Muscle of back (tissue), 11 donors: ENCODE results near the gene TNFRSF18. TPM values are rescaled to one million over a fixed set of nuclear protein-coding genes. Genes with fewer than 3 reads are reported as not detected.
A peak's percentile ranks its signal among the peaks of the same experiment; 100 is the strongest.
"Not testable (repeated sequence)": the region's sequence is repeated elsewhere in the genome, so short reads cannot be mapped to it uniquely, and the experiment has no call there.

Experiments used
- DNase-seq, 3 donors: peaks; one replicate each; pipeline versions ENCODE4 v3.0.0 to v3.0.0-alpha.2; 2013
- polyA plus RNA-seq, 10 donors: library from polyadenylated mRNA; unstranded; fragments of 120-200 nt; gene quantifications; one replicate each; pipeline ENCODE4 v1.2.1, GENCODE V29; 2013; ENCODE audit not compliant: insufficient read length in 10 of 10

Gene TNFRSF18
- polyA plus RNA-seq, 10 donors, result 1.9 to 4.6 (median 2.9) TPM

DNA sequence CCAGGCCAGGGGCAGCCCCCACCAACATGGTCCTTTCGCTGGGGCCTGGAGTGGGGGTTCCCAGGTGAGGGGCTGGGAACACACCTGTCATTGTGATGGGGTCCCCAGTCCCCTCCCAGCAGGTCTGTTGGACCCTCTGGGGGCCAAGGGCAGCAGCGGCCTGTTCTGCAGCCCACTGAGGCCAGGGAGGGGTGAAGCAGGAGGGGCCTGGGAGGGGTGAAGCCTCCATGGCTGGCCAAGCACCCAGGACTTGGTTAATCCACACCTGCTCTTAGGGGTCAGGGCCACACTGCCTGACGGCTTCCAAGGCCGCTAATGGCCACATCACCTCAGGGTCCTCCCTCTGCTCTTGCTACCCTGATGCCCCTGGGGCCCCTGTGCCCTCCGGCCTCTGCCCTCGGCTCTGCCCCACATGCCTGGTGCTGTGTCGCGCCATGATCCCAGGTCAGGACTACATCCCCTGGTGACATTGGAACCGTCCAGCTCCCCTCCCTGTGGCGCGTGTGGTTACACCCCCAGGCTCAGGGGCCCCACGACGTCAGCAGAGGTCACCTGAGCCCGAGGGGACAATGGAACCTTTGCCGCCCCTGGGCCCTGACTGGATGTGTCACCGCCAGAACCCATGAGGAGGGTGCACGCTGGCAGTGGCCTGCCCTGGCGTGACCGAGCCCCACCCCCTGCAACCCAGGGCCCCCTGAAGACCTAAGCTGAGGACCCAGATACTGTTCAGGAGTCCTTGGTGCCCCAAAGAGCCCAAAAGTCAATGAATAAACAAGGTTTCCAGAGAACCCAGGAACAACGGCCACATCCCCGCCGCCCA is 7.0 kb downstream of the TNFRSF18 start:
- DNase-seq, result no peak

DNA sequence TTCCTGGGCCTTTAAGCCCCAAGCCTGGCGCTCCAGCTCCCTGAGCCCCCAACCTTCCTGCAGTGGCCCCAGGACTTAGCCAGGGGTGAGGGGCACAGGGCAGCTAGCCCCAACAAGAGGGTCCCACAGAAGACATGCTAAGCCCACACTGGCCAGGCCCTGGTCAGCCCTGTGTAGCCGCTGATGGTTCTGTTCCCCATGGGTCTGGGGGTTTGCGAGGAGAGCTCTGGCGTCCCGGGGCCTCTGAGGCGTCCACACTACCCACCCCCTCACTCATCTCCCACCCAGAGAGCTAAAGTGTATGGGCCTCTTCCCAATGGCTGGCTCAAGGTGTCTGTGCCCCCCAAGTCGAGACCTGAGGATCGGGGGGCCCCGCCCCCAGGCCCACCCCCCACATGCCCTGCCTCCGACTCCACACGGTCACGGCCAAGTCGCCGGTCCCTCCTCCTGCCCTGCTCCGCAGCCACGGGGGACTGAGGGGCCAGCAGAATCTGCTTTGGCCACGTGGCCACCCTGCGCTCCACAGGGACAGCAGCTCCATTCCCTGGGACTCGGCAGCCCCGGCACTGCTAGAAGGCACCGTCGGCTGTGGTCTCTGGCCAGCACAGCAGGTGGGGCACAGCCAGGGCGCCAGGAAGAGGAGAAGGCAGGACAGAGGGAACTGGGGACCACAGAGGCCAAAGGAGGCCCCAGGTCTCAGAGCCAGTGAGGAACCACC is 7.8 kb downstream of the TNFRSF18 start:
- DNase-seq, result no peak

DNA sequence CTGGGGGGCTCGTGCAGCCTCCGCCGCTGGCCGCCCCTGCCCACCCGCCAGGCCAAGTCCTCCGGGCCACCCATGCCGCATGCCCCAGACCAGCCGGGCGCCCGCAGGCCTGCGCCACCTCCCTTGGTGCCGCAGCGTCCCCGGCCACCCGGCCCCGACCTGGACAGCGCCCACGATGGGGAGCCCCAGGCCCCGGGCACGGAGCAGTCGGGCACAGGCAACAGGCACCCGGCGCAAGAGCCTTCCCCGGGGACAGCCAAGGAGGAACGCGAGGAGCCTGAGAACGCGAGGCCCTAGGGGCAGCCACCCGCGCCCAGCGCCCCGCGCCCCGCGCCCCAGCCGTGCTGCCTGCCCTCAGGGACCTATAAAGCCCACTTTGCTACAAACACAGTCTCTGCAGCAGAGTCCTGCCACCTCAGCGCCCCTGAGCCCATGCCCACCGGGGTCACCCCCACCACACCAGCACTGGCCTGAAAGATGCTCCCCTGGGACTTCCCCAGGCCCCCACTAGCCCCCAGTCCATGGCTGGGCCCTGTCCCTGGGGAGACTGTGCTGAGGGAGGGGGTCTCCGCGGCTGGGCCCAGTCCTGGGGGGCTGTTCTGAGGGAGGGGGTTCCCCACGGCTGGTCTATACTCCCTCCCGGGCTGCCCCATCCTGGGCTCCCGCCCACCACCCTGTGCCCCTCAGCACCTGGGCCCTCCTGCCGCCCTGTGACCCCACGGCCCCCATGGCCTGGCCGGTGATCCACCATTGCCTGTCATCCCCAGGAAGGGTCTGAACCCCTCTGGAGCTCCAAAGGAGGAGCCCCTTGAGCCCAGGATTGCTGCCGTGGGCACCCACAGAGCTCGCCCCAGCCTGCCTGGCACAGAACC is 8.6 kb downstream of the TNFRSF18 start:
- no peak for DNase-seq

DNA sequence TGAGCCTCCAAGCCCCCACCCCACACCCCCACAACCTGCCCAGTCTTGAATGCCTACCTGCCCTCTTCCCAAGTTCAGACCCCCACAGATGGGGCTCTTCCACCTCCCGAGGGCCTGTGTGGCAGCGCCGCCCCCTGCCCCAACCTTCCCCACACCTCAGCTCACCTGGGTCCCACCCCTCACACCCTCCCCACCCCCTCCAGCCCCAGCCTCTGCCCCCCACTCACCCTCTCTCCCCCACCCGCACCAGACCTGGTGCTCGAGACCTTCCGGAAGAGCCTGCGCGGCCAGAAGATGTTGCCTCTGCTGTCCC is 9.2 kb downstream of the TNFRSF18 start:
- no peak for DNase-seq

DNA sequence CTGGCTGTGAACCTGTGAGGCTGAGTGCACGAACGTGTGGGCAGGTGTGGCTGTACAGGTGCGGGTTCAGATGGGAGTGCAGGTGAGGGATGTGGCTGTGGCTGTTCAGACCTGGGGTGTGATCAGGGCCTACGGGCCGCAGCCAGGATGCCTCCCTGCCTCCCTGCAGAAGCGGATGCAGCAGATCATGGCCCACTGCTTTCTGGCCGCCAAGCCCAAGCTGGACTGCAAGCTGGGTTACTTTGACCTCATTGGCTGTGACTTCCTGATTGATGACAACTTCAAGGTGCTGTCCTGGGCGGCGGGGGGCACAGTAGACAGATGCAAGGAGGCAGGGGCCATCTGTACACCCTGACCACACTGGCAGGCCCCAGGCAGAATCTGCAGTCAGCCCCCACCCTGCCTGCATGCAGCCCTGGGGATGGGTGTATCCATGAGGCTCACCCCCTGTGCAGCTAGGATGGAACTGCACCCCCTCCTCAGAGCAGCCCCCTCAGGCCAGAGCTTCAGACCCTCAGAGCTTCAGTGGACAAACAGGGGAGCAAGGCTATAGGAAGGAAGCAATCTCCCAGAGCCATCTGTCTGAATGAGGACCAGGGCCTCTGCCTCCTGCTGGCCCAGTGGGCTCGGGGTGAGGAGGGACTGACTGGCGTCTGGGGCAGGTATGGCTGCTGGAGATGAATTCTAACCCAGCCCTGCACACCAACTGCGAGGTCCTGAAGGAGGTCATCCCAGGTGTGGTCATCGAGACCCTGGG is 9.8 kb downstream of the TNFRSF18 start:
- no peak for DNase-seq

DNA sequence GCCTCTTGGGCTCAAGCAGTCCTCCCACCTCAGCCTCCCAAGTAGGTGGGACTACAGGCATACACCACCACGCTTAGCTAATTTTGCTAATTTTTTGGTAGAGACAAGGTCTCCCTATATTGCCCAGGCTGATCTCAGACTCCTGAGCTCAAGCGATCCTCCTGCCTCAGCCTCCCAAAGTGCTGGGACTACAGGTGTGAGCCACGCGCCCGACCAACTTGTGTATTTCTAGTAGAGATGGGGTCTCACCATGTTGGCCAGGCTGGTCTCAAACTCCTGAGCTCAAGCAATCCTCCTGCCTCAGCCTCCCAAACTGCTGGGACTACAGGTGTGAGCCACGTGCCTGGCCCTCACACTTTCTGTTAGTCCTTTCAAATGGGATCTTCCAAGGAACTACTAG is 10.7 kb downstream of the TNFRSF18 start:
- not testable (repeated sequence) for DNase-seq

DNA sequence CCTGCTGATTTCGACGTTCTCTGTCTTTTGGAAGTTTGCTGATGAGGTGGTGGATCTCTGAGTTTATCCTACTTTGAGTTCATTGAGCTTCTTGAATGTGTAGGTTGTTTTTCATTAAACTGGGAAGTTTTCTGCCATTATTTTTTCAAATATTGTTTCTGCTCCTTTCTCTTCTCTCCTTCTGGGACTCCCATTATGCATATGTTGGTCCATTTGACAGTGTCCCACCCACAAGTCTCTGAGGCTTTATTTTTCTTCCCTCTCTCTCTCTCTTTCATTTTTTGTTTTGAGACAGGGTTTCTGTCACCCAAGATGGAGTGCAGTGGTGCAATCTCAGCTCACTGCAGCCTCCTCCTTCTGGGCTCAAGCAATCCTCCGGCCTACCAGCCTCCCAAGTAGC is 11.7 kb downstream of the TNFRSF18 start:
- DNase-seq, result no peak

DNA sequence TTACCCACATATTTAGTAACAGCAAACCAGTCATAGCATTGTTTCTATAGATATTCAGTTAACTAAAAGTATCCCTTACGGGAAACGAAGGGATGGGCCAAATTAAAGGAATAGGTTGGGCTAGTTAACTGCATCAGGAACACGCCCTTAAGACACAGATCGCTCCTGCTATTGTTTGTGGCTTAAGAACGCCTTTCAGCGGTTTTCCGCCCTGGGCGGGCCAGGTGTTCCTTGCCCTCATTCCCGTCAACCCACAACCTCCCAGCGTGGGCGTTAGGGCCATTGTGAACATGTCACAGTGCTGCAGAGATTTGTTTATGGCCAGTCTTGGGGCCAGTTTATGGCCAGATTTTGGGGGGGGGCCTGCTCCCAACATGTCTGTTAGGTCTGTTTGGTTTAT is 14.7 kb downstream of the TNFRSF18 start:
- DNase-seq, result no peak

DNA sequence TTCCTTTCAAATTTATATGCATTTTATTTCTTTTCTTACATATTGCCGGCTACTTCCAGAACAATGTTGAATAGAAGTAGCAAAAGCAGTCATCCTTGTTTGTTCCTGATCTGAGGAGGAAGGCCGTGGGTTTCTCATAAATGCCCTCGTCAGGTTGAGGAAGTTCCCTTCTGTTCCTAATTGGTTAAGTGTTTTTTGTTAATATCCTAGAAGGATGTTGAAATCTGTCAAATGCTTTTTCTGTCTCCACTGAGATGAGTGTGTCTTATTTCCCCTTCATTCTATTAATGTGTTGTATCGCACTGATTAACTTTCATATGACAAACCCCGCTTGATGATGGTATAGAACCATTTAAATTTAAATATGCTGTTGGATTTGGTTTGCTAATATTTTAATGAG is 17.3 kb downstream of the TNFRSF18 start:
- no peak for DNase-seq

DNA sequence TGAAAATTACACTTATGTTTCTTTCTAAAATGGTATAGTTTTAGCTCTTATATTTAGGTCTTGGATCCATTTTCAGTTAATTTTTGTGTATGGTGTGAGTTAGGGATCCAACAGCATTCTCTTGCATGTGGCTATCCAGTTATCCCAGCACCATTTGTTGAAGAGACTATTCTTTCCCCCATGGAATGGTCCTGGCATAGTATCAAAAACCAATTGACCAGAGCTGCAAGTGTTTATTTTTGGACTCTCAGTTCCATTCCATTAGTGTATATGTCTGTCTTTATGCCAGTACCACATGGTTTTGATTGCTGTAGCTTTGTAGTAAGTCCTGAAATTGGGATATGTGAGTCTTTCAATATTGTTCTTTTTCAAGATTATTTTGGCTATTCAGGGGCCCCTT is 18.5 kb downstream of the TNFRSF18 start:
- no peak for DNase-seq

DNA sequence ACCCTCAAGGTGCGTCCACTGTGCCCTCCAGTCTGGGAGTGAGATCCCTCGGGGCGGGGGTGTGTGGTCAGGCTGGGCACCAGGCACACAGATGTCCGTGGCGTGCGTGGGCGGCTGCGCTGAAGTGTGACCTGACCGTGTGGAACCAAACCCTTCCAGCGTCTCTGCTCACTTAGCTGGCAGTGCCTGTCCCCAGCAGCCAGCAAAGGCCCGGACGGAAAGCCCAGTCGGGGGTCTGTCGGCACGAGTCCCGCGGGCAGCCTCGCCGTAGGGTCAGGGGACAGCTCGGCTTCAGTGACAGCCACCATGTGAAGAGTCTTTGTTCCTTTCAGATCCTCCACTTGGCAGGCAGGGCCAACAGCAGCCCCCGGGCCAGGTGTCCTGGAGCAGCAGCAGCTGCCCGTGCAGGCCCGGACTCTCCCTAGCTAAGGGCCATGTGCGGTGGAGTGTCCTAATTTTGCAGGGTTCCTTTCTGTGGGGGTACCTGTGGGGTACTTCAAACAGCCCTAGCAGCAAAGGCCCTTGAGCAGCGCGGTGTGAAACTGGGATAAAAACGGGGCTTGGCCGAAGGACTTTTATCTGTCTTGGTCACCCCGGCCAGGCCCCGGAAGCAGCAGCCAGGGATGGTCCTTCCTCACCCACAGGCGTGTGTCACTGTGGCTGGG is 21.2 kb downstream of the TNFRSF18 start:
- peak in 1 of 3 donors; percentile 29 for DNase-seq

DNA sequence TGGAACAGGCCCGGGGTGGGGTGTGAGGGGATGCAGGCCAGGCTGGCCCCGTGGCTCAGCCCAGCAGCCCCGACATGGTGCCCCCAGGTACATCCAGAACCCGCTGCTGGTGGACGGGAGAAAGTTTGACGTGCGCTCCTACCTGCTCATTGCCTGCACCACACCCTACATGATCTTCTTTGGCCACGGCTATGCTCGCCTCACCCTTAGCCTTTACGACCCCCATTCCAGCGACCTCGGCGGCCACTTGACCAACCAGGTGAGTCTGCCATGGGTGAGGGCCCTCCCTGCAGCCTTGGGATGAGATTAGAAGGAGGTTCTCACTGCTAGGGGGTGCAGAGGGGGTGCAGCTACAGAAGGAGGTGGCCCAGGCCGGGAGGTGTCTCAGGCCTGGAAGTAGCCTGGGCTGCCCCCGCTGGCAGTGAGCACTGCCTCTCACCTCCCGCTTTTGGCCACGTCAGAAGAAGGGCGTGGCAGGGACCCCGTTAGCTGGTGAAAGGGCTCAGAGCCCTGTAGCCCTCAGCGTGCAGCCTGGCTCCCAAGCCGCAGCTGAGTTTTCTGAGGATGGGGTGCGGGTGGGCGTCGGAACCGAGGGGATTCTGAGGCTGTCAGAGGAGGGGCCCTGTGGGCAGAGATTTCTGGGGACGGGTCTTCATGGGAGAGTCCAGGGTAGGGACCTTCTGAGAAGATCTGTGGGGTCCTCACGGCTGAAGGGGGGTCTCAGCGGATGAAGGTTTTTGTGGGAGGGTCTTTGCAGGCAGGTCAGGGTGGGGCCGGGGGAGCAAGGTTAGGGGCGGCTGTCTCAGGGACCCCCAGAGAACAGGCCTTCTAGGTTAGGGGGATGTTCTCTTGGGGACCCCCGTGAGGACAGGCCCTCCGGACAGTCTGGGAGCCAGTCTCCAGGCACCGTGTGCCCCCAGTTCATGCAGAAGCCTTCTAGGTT is 22.3 kb downstream of the TNFRSF18 start:
- no peak for DNase-seq

DNA sequence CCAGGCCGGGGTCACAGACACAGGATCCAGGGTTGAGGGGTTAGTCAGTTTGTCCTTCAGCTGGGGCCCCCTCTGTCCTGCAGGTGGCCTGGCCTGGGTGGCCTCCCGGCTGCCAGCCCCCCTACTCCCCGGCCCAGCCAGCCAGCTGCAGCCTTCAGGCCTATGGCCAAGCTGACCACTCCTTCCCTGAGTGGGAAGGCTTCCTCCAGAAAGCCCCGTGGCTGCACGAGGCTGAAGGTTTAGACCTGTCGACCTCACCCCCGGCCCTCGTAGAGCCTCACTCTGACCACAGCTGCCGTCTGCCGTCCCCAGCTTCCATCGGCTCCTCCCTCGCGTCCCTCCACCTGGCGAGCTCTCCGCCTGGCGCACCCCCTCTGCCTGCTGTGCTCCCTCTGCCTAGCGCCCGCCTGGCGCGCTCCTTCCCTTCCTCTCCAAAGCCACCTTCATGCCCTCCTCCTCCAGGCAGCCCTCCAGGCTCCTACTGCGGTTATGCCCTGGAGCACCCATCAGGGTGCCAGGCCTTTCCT is 23.1 kb downstream of the TNFRSF18 start:
- DNase-seq, result peak in 1 of 3 donors; percentile 70

DNA sequence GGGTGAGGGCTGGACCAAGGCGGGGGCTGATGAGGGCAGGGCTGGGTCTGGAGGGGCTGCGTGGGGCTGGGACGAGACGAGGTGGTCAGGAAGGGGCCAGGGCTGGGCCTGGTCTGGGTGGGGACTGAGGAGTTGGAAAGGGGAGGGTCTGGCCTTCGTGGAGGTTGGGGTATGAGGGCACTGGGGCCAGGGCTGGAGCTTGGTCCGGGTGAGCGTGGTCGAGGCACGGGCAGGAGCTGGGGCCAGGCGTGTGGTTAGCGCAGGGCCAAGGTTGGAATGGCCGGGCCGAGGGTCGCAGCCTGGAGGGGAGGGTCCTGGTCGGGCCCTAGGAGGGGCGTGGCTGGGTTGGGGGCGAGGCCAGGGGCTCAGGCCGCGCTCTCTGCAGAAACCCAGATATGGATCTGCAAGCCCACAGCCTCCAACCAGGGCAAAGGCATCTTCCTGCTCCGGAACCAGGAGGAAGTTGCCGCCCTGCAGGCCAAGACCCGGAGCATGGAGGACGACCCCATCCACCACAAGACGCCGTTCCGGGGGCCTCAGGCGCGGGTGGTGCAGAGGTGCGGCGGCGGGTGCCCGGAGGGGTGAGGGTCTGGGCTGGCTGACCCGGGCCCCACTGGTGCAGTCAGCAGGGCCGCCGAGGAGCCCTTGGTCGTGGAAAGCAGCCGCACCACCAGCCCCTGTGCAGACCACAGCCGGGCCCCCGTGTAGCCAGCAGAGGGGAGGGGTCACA is 23.7 kb downstream of the TNFRSF18 start:
- DNase-seq, result no peak

DNA sequence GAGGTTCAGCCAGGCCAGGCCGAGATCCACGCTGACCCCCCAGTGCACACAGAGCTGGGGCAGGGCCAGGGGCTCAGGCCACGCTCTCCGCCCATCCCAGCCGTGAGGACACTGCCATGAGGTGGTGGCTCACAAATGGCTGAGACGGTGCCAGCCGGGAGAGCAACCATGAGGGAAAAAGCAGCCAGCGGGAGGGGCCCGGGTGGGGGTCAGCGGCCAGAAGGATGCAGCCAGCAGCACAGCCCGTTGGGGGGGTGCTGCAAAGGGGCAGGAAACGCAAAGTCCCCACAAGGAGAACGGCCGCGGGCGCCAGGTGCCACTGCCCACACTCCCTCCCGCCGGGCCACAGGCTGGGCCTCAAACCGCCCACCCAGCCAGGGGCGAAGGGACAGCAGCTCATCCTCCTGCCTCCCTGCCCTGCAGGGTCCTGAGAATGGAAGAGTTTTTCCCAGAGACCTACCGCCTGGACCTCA is 24.4 kb downstream of the TNFRSF18 start:
- no peak for DNase-seq

DNA sequence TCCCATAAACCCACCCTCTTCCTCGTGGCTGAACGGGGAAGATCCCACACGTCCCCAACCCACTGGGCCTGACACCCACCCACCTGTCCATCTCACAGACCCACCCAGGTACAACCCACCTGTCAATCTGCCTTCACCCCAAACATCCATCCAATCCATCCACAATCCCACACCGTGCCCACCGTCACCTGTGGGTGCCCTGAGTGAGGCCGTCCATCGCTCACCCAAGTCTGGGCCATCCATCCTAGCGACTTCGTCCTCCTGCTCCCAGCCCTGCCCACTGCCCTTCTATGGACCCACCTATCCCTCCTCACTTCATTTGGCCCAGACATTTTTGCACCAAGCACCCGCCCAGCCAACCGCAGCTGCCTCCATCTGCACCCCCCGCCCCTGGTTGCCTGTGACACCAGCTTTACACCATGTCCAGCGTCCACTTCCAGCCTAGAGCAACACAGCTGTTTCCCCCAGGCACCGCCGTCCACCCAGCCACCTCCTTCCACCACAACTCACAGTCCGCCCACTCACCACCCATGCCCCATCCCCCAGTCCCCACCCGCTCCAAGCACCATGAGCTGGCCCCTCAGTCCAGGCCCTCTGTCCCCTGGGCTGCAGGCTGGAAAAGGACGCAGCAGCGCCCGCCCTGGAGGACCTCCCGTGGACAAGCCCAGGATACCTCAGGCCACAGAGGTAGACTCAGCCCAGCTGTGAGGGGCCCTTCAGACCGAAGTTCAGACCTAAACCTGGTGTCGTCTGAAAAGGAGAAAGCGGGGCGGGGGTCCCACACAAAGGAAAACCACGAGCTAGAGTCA is 25.1 kb downstream of the TNFRSF18 start:
- DNase-seq, result peak in 1 of 3 donors; percentile 44

DNA sequence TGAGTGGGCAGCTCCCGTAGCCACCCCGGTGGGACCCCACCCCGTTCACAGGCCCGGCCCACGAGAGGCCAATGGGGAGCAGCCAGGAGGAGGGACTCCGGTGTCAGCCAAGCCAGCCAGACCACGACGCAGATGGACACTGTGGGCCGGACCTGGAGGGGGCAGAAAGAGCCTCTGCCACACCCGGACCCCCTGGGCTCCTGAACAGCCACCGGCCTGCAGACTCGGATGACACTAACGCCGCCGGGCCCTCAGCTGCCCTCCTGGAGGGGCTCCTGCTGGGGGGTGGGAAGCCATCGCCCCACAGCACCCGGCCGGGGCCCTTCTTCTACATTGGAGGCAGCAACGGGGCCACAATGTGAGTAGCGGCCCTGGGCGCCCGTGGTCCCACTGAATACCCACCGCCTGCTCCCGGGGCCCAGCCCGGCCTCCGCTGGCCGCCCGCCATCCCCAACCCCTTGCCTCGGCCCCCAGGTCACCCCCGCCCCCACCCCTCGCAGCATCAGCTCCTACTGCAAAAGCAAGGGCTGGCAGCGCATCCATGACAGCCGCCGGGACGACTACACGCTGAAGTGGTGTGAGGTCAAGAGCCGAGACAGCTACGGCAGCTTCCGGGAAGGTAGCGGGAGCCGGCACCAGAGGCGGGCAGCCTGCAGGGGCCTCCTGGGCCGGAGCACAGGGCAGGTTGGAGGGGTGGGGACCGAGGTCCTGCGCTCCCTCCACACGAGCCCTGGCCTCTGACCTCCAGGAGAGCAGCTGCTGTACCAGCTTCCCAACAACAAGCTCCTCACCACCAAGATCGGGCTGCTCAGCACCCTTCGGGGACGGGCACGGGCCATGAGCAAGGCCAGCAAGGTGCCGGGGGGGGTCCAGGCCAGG is 26.2 kb downstream of the TNFRSF18 start:
- DNase-seq, result no peak
